ENCODE data around the gene FAM131A. TPM values are rescaled to one million over a fixed set of nuclear protein-coding genes. Genes with fewer than 3 reads are reported as not detected.

FAM131A gene
- total and polyA plus RNA-seq, 2 donors (not counting 1 experiment from before 2014, with no cell fraction given), result 11.7 to 13.4 TPM

DNA sequence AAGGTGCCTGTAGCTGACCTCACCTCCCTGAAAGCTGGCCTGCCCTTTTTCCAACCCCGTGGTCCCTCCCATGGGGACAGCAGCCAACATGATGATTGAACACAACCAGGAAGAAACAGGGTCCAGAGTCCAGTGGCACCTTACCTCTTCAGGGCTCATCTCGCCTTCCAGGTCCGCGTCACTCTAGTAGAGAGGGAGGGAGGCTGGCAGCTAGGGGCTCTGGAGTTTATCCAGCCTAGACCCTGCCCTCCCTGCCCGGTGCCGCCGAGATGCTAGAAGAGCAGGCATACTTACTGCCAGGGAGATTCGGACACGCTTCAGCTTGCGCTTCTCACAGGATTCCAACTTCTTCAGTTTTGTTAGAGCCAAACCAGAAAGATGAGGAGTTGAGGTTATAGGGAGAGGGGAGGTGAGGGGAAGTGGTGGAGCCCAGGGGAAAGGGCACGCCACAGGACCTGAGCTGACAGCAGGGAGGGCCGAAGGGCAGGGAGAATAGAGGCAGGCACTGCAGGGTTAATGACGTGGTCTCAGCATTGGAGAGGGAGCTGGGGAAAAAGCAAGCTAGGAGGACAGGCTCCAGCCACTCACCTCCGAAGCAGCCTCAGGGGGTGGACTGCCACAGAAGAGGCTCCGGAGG is 14.9 kb downstream of the FAM131A start:
- TF ChIP-seq EZH2 (IDR thresholded peaks at IDR 0.05; ENCODE audit: borderline replicate concordance, insufficient read depth, low read depth, low read length, poor library complexity, severe bottlenecking) (no peak), CTCF (IDR thresholded peaks at IDR 0.05) (no peak)
- no peak overlapping the region for H3K4me2 ChIP-seq (replicated peaks; ENCODE audit: low read depth, low read length, poor library complexity, severe bottlenecking)
- no peaks in the 10 kb centered on the region for H3K79me2 ChIP-seq (ENCODE audit: control insufficient read depth, insufficient read depth, low read length)
- no peak overlapping the region for H3K4me3 ChIP-seq (ENCODE audit: control extremely low read depth in 1 of 5, extremely low read depth in 1 of 5, insufficient read depth in 1 of 5, low read depth in 2 of 5, low read length in 4 of 5)
- ATAC-seq (ENCODE audit: low read depth) (no peak), DNase-seq (no peak)
- H3K4me1 ChIP-seq (ENCODE audit: control insufficient read depth in 2 of 2, insufficient read depth in 2 of 2, low read length in 2 of 2), result peaks cover 0 to 8% of the 10 kb centered on the region in 2 donors
- 97% methylated on average over 15 of the region's 15 CpGs for WGBS (ENCODE audit: insufficient coverage)
- no peaks in the 10 kb centered on the region for H3K36me3 ChIP-seq (replicated peaks in 1 of 2; ENCODE audit: control extremely low read depth in 1 of 2, control insufficient read depth in 1 of 2, extremely low read depth in 1 of 2, insufficient read depth in 2 of 2, low read length in 1 of 2)
- POLR2A ChIA-PET, result no interaction called here
- no peaks in the 10 kb centered on the region for H4K20me1 ChIP-seq (ENCODE audit: control insufficient read depth, insufficient read depth, low read length, poor library complexity, severe bottlenecking)
- CTCF ChIA-PET, result interaction anchor here (1.0 to 5.2 kb wide), 2 partner anchors 161 to 187 kb away, joined by 3 to 76 read pairs; no protein-coding TSS in a partner anchor
- H3K9ac ChIP-seq (ENCODE audit: low read length), result no peak overlapping the region
- Mint-ChIP-seq H3K27ac (no peak overlapping the region), H3K9me3 (ENCODE audit: insufficient read depth) (no peaks in the 10 kb centered on the region), H3K4me3 (no peak overlapping the region), H3K27me3 (no peaks in the 10 kb centered on the region), H3K4me1 (no peaks in the 10 kb centered on the region)
- intact Hi-C loops (cut with micrococcal nuclease), result no loop called here
- no peaks in the 10 kb centered on the region for H3K9me3 ChIP-seq (ENCODE audit: control extremely low read depth in 1 of 3, control insufficient read depth in 2 of 3, insufficient read depth in 1 of 3, low read length in 2 of 3)
- H3K27ac ChIP-seq (ENCODE audit: low read length in 2 of 2), result no peak overlapping the region
- H2AFZ ChIP-seq (ENCODE audit: insufficient read depth, low read depth, low read length, poor library complexity, severe bottlenecking), result no peak overlapping the region
- no peaks in the 10 kb centered on the region for H3K27me3 ChIP-seq (replicated peaks in 1 of 4; ENCODE audit: control extremely low read depth in 1 of 4, control insufficient read depth in 3 of 4, insufficient read depth in 4 of 4, low read length in 3 of 4)

GRCh38 chr3:184352897-184353545 is 15.6 kb downstream of the FAM131A start:
- no peak overlapping the region for H3K27ac ChIP-seq (ENCODE audit: low read length in 2 of 2)
- TF ChIP-seq EZH2 (IDR thresholded peaks at IDR 0.05; ENCODE audit: borderline replicate concordance, insufficient read depth, low read depth, low read length, poor library complexity, severe bottlenecking), result no peak
- no peak for TF ChIP-seq CTCF (IDR thresholded peaks at IDR 0.05)
- H3K9me3 ChIP-seq (ENCODE audit: control extremely low read depth in 1 of 3, control insufficient read depth in 2 of 3, insufficient read depth in 1 of 3, low read length in 2 of 3), result no peaks in the 10 kb centered on the region
- no peaks in the 10 kb centered on the region for H3K27me3 Mint-ChIP-seq
- intact Hi-C loops (cut with micrococcal nuclease), result no loop called here
- ATAC-seq (ENCODE audit: low read depth), result no peak
- H3K79me2 ChIP-seq (ENCODE audit: control insufficient read depth, insufficient read depth, low read length), result no peaks in the 10 kb centered on the region
- no peaks in the 10 kb centered on the region for H3K4me1 Mint-ChIP-seq
- WGBS (ENCODE audit: insufficient coverage), result 96% methylated on average over 9 of the region's 11 CpGs
- H2AFZ ChIP-seq (ENCODE audit: insufficient read depth, low read depth, low read length, poor library complexity, severe bottlenecking), result no peak overlapping the region
- no peak overlapping the region for H3K4me3 ChIP-seq (ENCODE audit: control extremely low read depth in 1 of 5, extremely low read depth in 1 of 5, insufficient read depth in 1 of 5, low read depth in 2 of 5, low read length in 4 of 5)
- H3K9me3 Mint-ChIP-seq (ENCODE audit: insufficient read depth), result no peaks in the 10 kb centered on the region
- ChIA-PET POLR2A (no interaction called here), CTCF (interaction anchor here (1.0 to 5.2 kb wide), 7 partner anchors 7 to 188 kb away, joined by 3 to 76 read pairs (median 4); no protein-coding TSS in a partner anchor)
- no peaks in the 10 kb centered on the region for H3K27me3 ChIP-seq (replicated peaks in 1 of 4; ENCODE audit: control extremely low read depth in 1 of 4, control insufficient read depth in 3 of 4, insufficient read depth in 4 of 4, low read length in 3 of 4)
- no peak overlapping the region for H3K4me2 ChIP-seq (replicated peaks; ENCODE audit: low read depth, low read length, poor library complexity, severe bottlenecking)
- no peaks in the 10 kb centered on the region for H3K36me3 ChIP-seq (replicated peaks in 1 of 2; ENCODE audit: control extremely low read depth in 1 of 2, control insufficient read depth in 1 of 2, extremely low read depth in 1 of 2, insufficient read depth in 2 of 2, low read length in 1 of 2)
- DNase-seq, result no peak
- no peak overlapping the region for H3K4me3 Mint-ChIP-seq
- H3K4me1 ChIP-seq (ENCODE audit: control insufficient read depth in 2 of 2, insufficient read depth in 2 of 2, low read length in 2 of 2), result peaks cover 0 to 8% of the 10 kb centered on the region in 2 donors
- H3K27ac Mint-ChIP-seq, result no peak overlapping the region
- H4K20me1 ChIP-seq (ENCODE audit: control insufficient read depth, insufficient read depth, low read length, poor library complexity, severe bottlenecking), result no peaks in the 10 kb centered on the region
- no peak overlapping the region for H3K9ac ChIP-seq (ENCODE audit: low read length)
